H1 (cell line): ENCODE data around the gene AKR1C8. TPM values are rescaled to one million over a fixed set of nuclear protein-coding genes. Genes with fewer than 3 reads are reported as not detected.

Experiments
- CTCF ChIA-PET: fragments of 300-600 bp; sonication (Branson Sonifier 250); formaldehyde crosslinking; loops from one replicate; lab custom pipeline; 2021; ENCODE audit not compliant: partially characterized antibody; lab: Charles Lee
- POLR2A ChIA-PET: fragments of 300-600 bp; sonication (Branson Sonifier 250); formaldehyde crosslinking; loops from one replicate; lab custom pipeline; 2021; ENCODE audit warnings: inconsistent platforms; ENCODE audit not compliant: partially characterized antibody; lab: Charles Lee
- DNase-seq, 2 experiments: peaks; one replicate each; pipeline versions ENCODE4 v3.0.0 to v3.0.0-alpha.2; 2010 to 2022; ENCODE audit warnings: low spot score in 2 of 2, low read depth in 1 of 2, mixed read lengths in 1 of 2
- FAIRE-seq: peaks from 2 replicates; lab custom pipeline; 2011; peaks lifted over from hg19 to GRCh38; lab: Jason Lieb, UNC
- H2AFZ ChIP-seq: 2 replicates; pipeline ENCODE4 v1.8.1; 2012; ENCODE audit warnings: low read length, inconsistent platforms
- H2AK5ac ChIP-seq: 2 replicates; pipeline ENCODE4 v1.6.1; 2013; ENCODE audit warnings: low read depth, low read length
- H2BK120ac ChIP-seq: replicated peaks from 2 replicates; pipeline ENCODE3; 2013; ENCODE audit warnings: low read depth, low read length, inconsistent platforms
- H2BK12ac ChIP-seq: 2 replicates; pipeline ENCODE4 v1.6.1; 2013; ENCODE audit warnings: low read depth, low read length
- H2BK15ac ChIP-seq: 2 replicates; pipeline ENCODE4 v1.6.1; 2013; ENCODE audit warnings: low read length
- H2BK20ac ChIP-seq: 2 replicates; pipeline ENCODE4 v1.6.1; 2013; ENCODE audit warnings: low read length
- H2BK5ac ChIP-seq: 2 replicates; pipeline ENCODE4 v1.6.1; 2013; ENCODE audit warnings: low read depth, low read length
- H3K14ac ChIP-seq: 2 replicates; pipeline ENCODE4 v1.6.1; 2013; ENCODE audit warnings: inconsistent platforms; ENCODE audit not compliant: insufficient read length
- H3K18ac ChIP-seq: 2 replicates; pipeline ENCODE4 v1.6.1; 2013; ENCODE audit warnings: low read length; ENCODE audit errors: extremely low read depth
- H3K23ac ChIP-seq: 2 replicates; pipeline ENCODE4 v1.6.1; 2013; ENCODE audit warnings: inconsistent platforms; ENCODE audit not compliant: insufficient read length
- H3K23me2 ChIP-seq: 2 replicates; pipeline ENCODE4 v1.6.1; 2013; ENCODE audit warnings: low read depth, low read length
- H3K27ac ChIP-seq: 2 replicates; pipeline ENCODE4 v1.6.1; 2011; ENCODE audit warnings: low read depth, low read length, inconsistent platforms
- H3K27me3 ChIP-seq, 4 experiments: replicated peaks in 1 of 4; 1 replicate in 1 of 4; 2 replicates in 3 of 4; pipeline versions ENCODE4 v1.6.1 to v1.8.1; 2011 to 2013; ENCODE audit warnings: low read length in 3 of 4, mild to moderate bottlenecking in 3 of 4, inconsistent platforms in 2 of 4, mixed read lengths in 2 of 4, moderate library complexity in 1 of 4; ENCODE audit not compliant: control insufficient read depth in 3 of 4, insufficient read depth in 3 of 4; ENCODE audit errors: extremely low read depth in 1 of 4
- H3K36me3 ChIP-seq, 4 experiments: 2 replicates each; pipeline versions ENCODE4 v1.6.1 to v1.8.1; 2011 to 2013; ENCODE audit warnings: mild to moderate bottlenecking in 4 of 4, low read length in 3 of 4, moderate library complexity in 2 of 4, control low read depth in 1 of 4, inconsistent platforms in 1 of 4; ENCODE audit not compliant: insufficient read depth in 4 of 4, control insufficient read depth in 2 of 4
- H3K4ac ChIP-seq: replicated peaks from 2 replicates; pipeline ENCODE3; 2013; ENCODE audit warnings: low read length, low read depth, mixed read lengths, inconsistent platforms; ENCODE audit not compliant: insufficient read length
- H3K4me1 ChIP-seq, 4 experiments: replicated peaks in 1 of 4; 1 replicate in 1 of 4; 2 replicates in 3 of 4; pipeline versions ENCODE4 v1.6.1 to v1.8.1; 2011 to 2013; ENCODE audit warnings: low read length in 3 of 4, inconsistent platforms in 2 of 4, mixed read lengths in 1 of 4; ENCODE audit not compliant: insufficient read depth in 4 of 4, control insufficient read depth in 3 of 4
- H3K4me2 ChIP-seq, 2 experiments: 2 replicates each; pipeline versions ENCODE4 v1.6.1 to v1.8.1; 2011 to 2013; ENCODE audit warnings: low read depth in 2 of 2, low read length in 2 of 2, control low read depth in 1 of 2, inconsistent platforms in 1 of 2, mild to moderate bottlenecking in 1 of 2; ENCODE audit not compliant: insufficient read depth in 1 of 2
- H3K4me3 ChIP-seq, 4 experiments: fragments of 200-600, 300-600 bp in 1 of 4; sonication (generic), shearing (Covaris generic), sonication (Bioruptor Twin) in 1 of 4; 2 replicates each; pipeline versions ENCODE4 v1.5.1 to v1.8.1; 2011 to 2016; ENCODE audit warnings: low read length in 4 of 4, low read depth in 3 of 4, control low read depth in 2 of 4, inconsistent platforms in 2 of 4, mild to moderate bottlenecking in 2 of 4, mixed read lengths in 1 of 4, moderate library complexity in 1 of 4; ENCODE audit not compliant: insufficient read depth in 2 of 4; ENCODE audit errors: extremely low read depth in 1 of 4
- H3K56ac ChIP-seq: replicated peaks from 2 replicates; pipeline ENCODE3; 2013; ENCODE audit warnings: low read depth, mild to moderate bottlenecking, mixed read lengths, low read length, inconsistent platforms; ENCODE audit not compliant: insufficient read length
- H3K79me1 ChIP-seq: 2 replicates; pipeline ENCODE4 v1.6.1; 2013; ENCODE audit warnings: low read depth, low read length, control low read depth
- H3K79me2 ChIP-seq, 2 experiments: 2 replicates each; pipeline versions ENCODE4 v1.6.1 to v1.8.1; 2012 to 2013; ENCODE audit warnings: low read length in 2 of 2, mild to moderate bottlenecking in 2 of 2, inconsistent platforms in 1 of 2; ENCODE audit not compliant: insufficient read depth in 2 of 2, control insufficient read depth in 1 of 2
- H3K9ac ChIP-seq, 4 experiments: replicated peaks in 1 of 4; 1 replicate in 1 of 4; 2 replicates in 3 of 4; pipeline versions ENCODE4 v1.6.1 to v1.8.1; 2011 to 2013; ENCODE audit warnings: low read depth in 3 of 4, low read length in 3 of 4, control low read depth in 2 of 4, mild to moderate bottlenecking in 2 of 4, moderate library complexity in 2 of 4, inconsistent platforms in 1 of 4; ENCODE audit errors: extremely low read depth in 1 of 4
- H3K9me3 ChIP-seq, 2 experiments: 2 replicates each; pipeline versions ENCODE4 v1.6.1 to v1.8.1; 2012 to 2013; ENCODE audit warnings: mild to moderate bottlenecking in 2 of 2, moderate library complexity in 2 of 2, control low read depth in 1 of 2, inconsistent platforms in 1 of 2, low read depth in 1 of 2, low read length in 1 of 2, mixed read lengths in 1 of 2; ENCODE audit not compliant: insufficient read depth in 2 of 2
- H4K20me1 ChIP-seq, 2 experiments: replicated peaks in 1 of 2; 2 replicates each; pipeline versions ENCODE3 to v1.8.1; 2011 to 2013; ENCODE audit warnings: inconsistent platforms in 2 of 2, low read length in 2 of 2, mild to moderate bottlenecking in 1 of 2; ENCODE audit not compliant: insufficient read depth in 2 of 2, control insufficient read depth in 1 of 2
- H4K5ac ChIP-seq: 2 replicates; pipeline ENCODE4 v1.6.1; 2013; ENCODE audit warnings: low read length, low read depth, mixed read lengths, inconsistent platforms; ENCODE audit not compliant: insufficient read length
- H4K8ac ChIP-seq: 2 replicates; pipeline ENCODE4 v1.8.0; 2013; ENCODE audit warnings: mild to moderate bottlenecking, moderate library complexity, low read length, inconsistent platforms; ENCODE audit not compliant: insufficient read depth; ENCODE audit errors: extremely low read depth
- H4K91ac ChIP-seq: replicated peaks from 2 replicates; pipeline ENCODE3; 2013; ENCODE audit warnings: low read length, mixed read lengths, inconsistent platforms; ENCODE audit not compliant: insufficient read length
- ASH2L ChIP-seq: fragments of 200-600, 300-600 bp; sonication (generic); IDR thresholded peaks from one replicate; pipeline ENCODE4 v1.7.1; 2017; ENCODE audit warnings: low read length
- CTCF ChIP-seq, 3 experiments: IDR thresholded peaks; 1 replicate in 2 of 3; 2 replicates in 1 of 3; pipeline versions ENCODE4 v1.5.1 to v1.6.1; 2011; ENCODE audit warnings: low read length in 3 of 3, mild to moderate bottlenecking in 3 of 3, inconsistent platforms in 2 of 3, low read depth in 1 of 3, moderate library complexity in 1 of 3; ENCODE audit not compliant: insufficient read depth in 1 of 3; ENCODE audit errors: control extremely low read depth in 1 of 3
- E2F6 ChIP-seq: IDR thresholded peaks from 2 replicates; pipeline ENCODE4 v1.6.1; 2012; ENCODE audit warnings: inconsistent platforms
- GABPA ChIP-seq: IDR thresholded peaks from 2 replicates; pipeline ENCODE4 v1.6.1; 2011; ENCODE audit warnings: mild to moderate bottlenecking, low read length, moderate library complexity, borderline replicate concordance; ENCODE audit not compliant: insufficient read depth
- KDM4A ChIP-seq: IDR thresholded peaks from one replicate; pipeline ENCODE4 v1.7.1; 2012; ENCODE audit warnings: low read depth, mild to moderate bottlenecking, moderate library complexity, low read length, inconsistent platforms; ENCODE audit not compliant: severe bottlenecking
- POU5F1 ChIP-seq: IDR thresholded peaks from 2 replicates; pipeline ENCODE4 v1.6.1; 2011; ENCODE audit warnings: low read depth, mild to moderate bottlenecking, low read length, moderate library complexity
- RXRA ChIP-seq: IDR thresholded peaks from 2 replicates; pipeline ENCODE4 v1.6.1; 2011; ENCODE audit warnings: low read depth, mild to moderate bottlenecking, low read length, moderate library complexity; ENCODE audit not compliant: insufficient read depth
- ZNF274 ChIP-seq: IDR thresholded peaks from 2 replicates; pipeline ENCODE4 v1.7.0; 2012; ENCODE audit warnings: low read length, borderline replicate concordance; ENCODE audit errors: extremely low read depth
- WGBS, 2 experiments: shearing (Covaris generic) in 1 of 2; methylation state at CpG; one replicate each; pipeline versions ENCODE4 v1.1.6 to v1.1.7; 2013 to 2015; ENCODE audit warnings: low lambda C conversion rate in 2 of 2, mixed read lengths in 2 of 2, inconsistent platforms in 1 of 2, low coverage in 1 of 2, missing lambda C conversion rate in 1 of 2; ENCODE audit not compliant: insufficient replicate concordance in 2 of 2, insufficient coverage in 1 of 2, insufficient read length in 1 of 2; ENCODE audit errors: extremely low coverage in 1 of 2, missing lambda C conversion rate in 1 of 2; 5-methylcytosine and 5-hydroxymethylcytosine counted together
- polyA plus RNA-seq, 7 experiments: library from polyadenylated mRNA; depleted of rRNA in 3 of 7; stranded (reverse) in 5 of 7; unstranded in 2 of 7; fragments of >200 nt in 5 of 7; fragments of 200-250 nt in 2 of 7; gene quantifications; 1 replicate in 5 of 7; 2 replicates in 1 of 7; 4 replicates in 1 of 7; pipeline versions ENCODE4 v1.2.1 to v1.2.3, GENCODE V29; 2011 to 2013; ENCODE audit warnings: missing spikeins in 2 of 7, mixed read lengths in 2 of 7
- total RNA-seq: library from RNA; stranded (reverse); fragmentation: NEBNext Ultra II Directional; extraction: Animal tissue kit (Norgen Biotek cat#: 25700); gene quantifications from 2 replicates; pipeline ENCODE4 v1.2.1, GENCODE V29; 2021

Gene AKR1C8
- total and polyA plus RNA-seq, 2 of the 8 experiments (the other 6 are each of a cell fraction or from before 2014, with no cell fraction given) = not detected

GRCh38 chr10:5168897-5169420, 16.0 kb downstream of the AKR1C8 start:
- no peak overlapping the region for H2BK12ac ChIP-seq
- no peak overlapping the region for H3K9ac ChIP-seq
- TF ChIP-seq ASH2L (no peak), POU5F1 (no peak), CTCF (IDR thresholded peaks at IDR 0.05; ENCODE audit: control extremely low read depth in 1 of 3, insufficient read depth in 1 of 3, low read depth in 1 of 3, low read length in 3 of 3) (no peak), ZNF274 (no peak), E2F6 (no peak), RXRA (no peak), GABPA (no peak), KDM4A (no peak)
- ChIA-PET CTCF (interaction anchor here (0.6 to 1.2 kb wide), 2 partner anchors 42 to 226 kb away, joined by 4 to 6 read pairs; no protein-coding TSS in a partner anchor), POLR2A (no interaction called here)
- no peak overlapping the region for H3K27ac ChIP-seq
- H3K4me2 ChIP-seq = no peak overlapping the region
- H3K56ac ChIP-seq = no peak overlapping the region
- H4K5ac ChIP-seq = no peak overlapping the region
- H3K9me3 ChIP-seq = peaks cover 25 to 27% of the 10 kb centered on the region in 2 experiments
- H3K4me1 ChIP-seq = no peaks in the 10 kb centered on the region
- no peaks in the 10 kb centered on the region for H3K79me1 ChIP-seq
- no peak overlapping the region for H3K4me3 ChIP-seq
- WGBS, 2 experiments = 71% methylated on average over 5 of the region's 5 CpGs; no CpG with 5 or more reads in 1 of the 2 experiments
- H3K14ac ChIP-seq = no peak overlapping the region
- no peak overlapping the region for H2AK5ac ChIP-seq
- H2BK120ac ChIP-seq = no peak overlapping the region
- H2BK15ac ChIP-seq = no peak overlapping the region
- H2AFZ ChIP-seq = no peak overlapping the region
- no peaks in the 10 kb centered on the region for H3K79me2 ChIP-seq
- no peak overlapping the region for H4K91ac ChIP-seq
- H2BK5ac ChIP-seq = no peak overlapping the region
- no peak overlapping the region for H3K4ac ChIP-seq
- FAIRE-seq (no peak), DNase-seq (no peak)
- no peaks in the 10 kb centered on the region for H4K20me1 ChIP-seq
- H3K18ac ChIP-seq = no peak overlapping the region
- H3K23ac ChIP-seq = no peak overlapping the region
- no peak overlapping the region for H4K8ac ChIP-seq
- H3K27me3 ChIP-seq = peaks cover 5 to 27% (median 23%) of the 10 kb centered on the region in 4 experiments; a peak in 6 of 7 replicates
- no peaks in the 10 kb centered on the region for H3K36me3 ChIP-seq
- no peaks in the 10 kb centered on the region for H3K23me2 ChIP-seq
- H2BK20ac ChIP-seq = no peak overlapping the region
